ENCODE measurements around the gene CLTA.
A peak's percentile ranks its signal among the peaks of the same experiment; 100 is the strongest.
"Not testable (repeated sequence)": the region's sequence is repeated elsewhere in the genome, so short reads cannot be mapped to it uniquely, and the experiment has no call there.

CLTA gene

DNA sequence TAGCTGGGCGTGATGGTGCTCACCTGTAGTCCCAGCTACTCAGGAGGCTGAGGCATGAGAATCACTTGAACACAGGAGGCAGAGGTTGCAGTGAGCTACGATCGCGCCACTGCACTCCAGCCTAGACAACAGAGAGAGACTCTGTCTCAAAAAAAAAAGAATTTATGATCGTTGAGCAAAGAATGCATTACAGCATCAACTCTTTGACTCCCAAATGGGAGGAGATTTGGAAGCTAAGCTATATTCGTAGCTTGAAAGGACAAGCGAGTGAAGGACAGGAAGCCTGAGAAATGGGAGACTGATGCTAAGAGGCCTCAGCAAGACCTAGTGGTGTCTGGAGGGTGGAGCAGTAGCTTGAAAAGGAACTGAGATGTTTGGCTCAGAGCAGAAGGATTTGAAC lies 31.8 kb upstream of the CLTA start:
- no peak for DNase-seq

GRCh38 chr9:36159509-36159908 lies 31.2 kb upstream of the CLTA start:
- not testable (repeated sequence) for DNase-seq

GRCh38 chr9:36160126-36160525 lies 30.6 kb upstream of the CLTA start:
- DNase-seq, result not testable (repeated sequence)

- DNase-seq, result no peak
Observed at GRCh38 chr9:36161187-36161586, 29.5 kb upstream of the CLTA start.

DNA sequence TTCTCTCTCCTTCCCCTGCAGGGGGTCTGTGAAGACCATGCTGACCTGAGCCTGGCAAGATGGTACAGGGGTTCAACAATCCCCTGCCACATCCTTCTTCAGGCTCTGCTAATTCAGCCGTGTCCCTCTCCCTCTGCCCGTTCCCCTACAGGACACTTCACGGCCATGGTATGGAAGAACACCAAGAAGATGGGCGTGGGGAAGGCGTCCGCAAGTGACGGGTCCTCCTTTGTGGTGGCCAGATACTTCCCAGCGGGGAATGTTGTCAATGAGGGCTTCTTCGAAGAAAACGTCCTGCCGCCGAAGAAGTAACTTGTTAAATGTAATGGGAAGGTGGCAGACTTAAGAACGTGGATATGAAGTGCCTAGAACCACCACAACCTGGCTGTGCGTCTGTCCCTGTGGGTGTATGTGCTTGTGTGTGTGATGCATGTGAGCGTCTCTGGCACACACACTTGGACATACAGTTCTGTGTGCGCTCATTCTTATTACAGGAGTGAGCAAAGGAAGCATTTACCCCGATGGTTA lies 28.4 kb upstream of the CLTA start:
- no peak for DNase-seq

GRCh38 chr9:36163049-36163785 lies 27.5 kb upstream of the CLTA start:
- no peak for DNase-seq

GRCh38 chr9:36163786-36164170 lies 26.9 kb upstream of the CLTA start:
- no peak for DNase-seq

GRCh38 chr9:36164372-36164771 lies 26.3 kb upstream of the CLTA start:
- no peak for DNase-seq

GRCh38 chr9:36164989-36165388 lies 25.7 kb upstream of the CLTA start:
- DNase-seq, result no peak

DNA sequence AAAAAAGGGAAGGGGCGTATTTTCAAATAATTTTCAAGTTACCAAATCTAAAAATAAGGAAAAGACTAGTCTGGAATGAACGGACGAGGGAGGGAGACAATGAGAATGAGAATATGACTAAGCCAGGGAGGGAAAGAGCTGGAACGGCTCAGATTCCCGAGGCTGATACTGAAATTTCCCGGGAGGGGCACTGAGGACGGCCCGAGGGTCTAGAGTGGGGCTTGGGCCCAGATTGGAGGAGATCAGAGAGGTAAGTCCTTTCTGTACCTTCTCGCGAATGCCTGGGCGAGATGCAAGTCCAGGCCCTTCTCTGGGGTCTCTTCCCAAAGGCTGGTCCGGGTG lies 24.9 kb upstream of the CLTA start:
- DNase-seq, result no peak

- peak in 1 of 2 experiments; percentile 16 for DNase-seq
Observed at GRCh38 chr9:36166168-36166927, 24.4 kb upstream of the CLTA start.

GRCh38 chr9:36169166-36169565 lies 21.6 kb upstream of the CLTA start, which contains the start of gene CCIN:
CCIN (plus strand) TSS chr9:36169388; CDS start chr9:36169503, 115 bp downstream.
- no peak for DNase-seq

DNA sequence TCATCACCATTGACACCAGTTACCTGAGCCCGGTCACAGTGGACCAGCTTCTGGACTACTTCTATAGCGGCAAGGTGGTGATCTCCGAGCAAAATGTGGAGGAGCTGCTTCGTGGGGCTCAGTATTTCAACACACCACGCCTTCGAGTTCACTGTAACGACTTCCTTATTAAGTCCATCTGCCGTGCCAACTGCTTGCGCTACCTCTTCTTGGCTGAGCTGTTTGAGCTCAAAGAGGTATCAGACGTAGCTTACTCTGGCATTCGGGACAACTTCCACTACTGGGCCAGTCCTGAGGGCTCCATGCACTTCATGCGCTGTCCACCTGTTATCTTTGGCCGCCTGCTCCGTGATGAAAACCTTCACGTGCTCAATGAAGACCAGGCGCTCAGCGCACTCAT lies 21.0 kb upstream of the CLTA start:
- DNase-seq, result no peak

GRCh38 chr9:36170531-36170930 lies 20.2 kb upstream of the CLTA start:
- DNase-seq, result no peak

- DNase-seq, result no peak
Observed at GRCh38 chr9:36173861-36174260, 16.9 kb upstream of the CLTA start.

DNA sequence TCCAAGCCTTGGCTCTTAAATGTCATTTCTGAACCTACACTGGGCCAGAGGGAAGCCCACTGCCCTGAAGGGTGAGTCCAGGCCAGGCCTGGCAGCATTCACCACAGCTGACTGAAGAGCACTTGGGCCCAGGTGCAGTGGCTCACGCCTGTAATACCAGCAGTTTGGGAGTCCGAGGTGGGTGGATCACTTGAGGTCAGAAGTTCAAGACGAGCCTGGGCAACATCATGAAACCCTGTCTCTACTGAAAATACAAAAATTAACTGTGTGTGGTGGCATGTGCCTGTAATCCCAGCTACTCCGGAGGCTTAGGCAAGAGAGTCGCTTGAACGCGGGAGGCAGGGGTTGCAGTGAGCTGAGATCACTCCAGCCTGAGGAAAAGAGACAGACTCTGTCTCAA lies 16.4 kb upstream of the CLTA start:
- DNase-seq, result no peak

DNA sequence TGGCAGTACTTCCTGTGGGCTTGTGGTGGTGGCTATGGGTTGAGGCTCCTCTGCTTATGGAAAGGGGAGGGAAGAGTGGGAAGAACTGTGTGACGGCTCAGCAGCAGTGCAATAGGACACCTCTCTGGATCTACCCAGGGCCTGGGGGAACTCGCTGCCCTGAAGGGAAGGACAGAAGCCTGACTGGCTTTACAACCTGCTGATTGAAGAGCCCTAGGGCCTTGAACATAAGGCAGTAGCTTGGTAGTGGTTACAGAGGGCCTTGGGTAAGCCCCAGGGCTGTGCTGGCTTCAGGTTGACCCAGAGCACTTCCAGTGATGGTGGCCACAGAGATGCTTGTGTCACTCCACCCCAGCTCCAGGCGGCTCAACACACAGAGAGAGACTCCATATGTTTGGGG lies 16.0 kb upstream of the CLTA start:
- DNase-seq, result no peak

DNA sequence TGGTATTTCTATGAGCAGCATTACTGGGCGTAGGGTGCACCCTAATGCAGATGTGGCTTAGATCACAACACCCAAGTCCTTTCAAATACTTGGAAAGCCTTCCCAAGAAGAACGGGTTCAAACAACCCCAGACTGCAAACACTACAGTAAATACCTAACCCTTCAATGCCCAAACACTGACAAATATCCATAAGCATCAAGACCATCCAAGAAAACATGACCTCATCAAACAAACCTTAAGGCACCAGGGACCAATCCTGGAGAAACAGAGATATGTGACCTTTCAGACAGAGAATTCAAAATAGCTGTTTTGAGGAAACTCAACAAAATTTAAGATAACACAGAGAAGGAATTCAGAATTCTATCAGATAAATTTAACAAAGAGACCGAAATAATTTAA lies 15.5 kb upstream of the CLTA start:
- DNase-seq, result not testable (repeated sequence)

DNA sequence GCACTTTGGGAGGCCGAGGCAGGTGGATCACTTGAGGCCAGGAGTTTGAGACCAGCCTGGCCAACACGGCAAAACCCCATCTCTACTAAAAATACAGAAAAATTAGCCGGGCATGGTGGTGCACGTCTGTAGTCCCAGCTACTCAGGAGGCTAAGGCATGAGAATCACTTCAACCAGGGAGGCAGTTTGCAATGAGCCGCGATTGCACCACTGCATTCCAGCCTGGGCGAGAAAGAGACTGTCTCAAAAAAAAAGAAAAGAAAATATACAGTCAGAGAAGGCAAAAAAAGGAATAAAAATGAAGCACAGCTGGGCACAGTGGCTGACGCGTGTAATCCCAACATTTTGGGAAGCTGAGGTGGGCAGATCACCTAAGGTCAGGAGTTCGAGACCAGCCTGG lies 14.2 kb upstream of the CLTA start:
- DNase-seq, result not testable (repeated sequence)

- DNase-seq, result no peak
Observed at GRCh38 chr9:36177571-36177970, 13.2 kb upstream of the CLTA start.

DNA sequence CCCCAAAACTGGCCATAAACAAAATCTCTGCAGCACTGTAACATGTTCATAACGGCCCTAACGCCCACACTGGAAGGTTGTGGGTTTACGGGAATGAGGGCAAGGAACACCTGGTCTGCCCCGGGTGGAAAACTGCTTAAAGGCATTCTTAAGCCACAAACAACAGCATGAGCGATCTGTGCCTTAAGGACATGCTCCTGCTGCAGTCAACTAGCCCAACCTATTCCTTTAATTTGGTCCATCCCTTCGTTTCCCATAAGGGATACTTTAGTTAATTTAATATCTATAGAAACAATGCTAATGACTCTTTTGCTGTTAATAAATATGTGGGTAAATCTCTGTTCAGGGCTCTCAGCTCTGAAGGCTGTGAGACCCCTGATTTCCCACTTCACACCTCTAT lies 10.5 kb upstream of the CLTA start:
- DNase-seq, result not testable (repeated sequence)

DNA sequence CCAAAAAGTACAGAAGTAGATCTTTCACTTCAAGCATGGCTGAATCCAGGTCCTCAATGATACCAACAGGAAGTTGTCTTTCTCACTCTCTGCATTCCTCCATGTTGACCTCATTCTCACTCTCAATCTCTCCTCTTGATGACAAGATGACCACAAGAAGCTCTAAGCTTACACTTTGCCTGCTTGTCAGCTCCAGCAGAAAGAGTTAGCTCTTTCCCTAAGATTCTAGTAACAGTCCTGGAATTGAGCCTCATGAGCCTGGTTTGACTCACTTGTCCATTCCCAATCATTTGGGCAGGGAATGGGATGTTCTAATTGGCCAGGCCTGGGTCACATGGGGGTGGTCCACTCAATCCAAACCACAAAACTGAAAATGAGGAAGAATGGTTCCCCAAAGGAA lies 3.3 kb upstream of the CLTA start:
- DNase-seq, result no peak

- DNase-seq, result no peak
Observed at GRCh38 chr9:36188212-36188611, 2.5 kb upstream of the CLTA start.

- no peak for DNase-seq
Observed at GRCh38 chr9:36189976-36190375, 745 bp upstream of the CLTA start.

Data from cerebellar nuclear complex (tissue), 1 donor.